HG03159 (cell line): ENCODE data around the gene EIF1.
"Not testable (repeated sequence)": the region's sequence is repeated elsewhere in the genome, so short reads cannot be mapped to it uniquely, and the experiment has no call there.

ENCODE experiments used
- ATAC-seq: cut with Tn5 transposase; IDR thresholded peaks from one replicate; pipeline ENCODE4 v1.9.1; 2021; ENCODE audit warnings: mild to moderate bottlenecking, moderate library complexity; ENCODE audit not compliant: unreplicated experiment

EIF1 gene

DNA sequence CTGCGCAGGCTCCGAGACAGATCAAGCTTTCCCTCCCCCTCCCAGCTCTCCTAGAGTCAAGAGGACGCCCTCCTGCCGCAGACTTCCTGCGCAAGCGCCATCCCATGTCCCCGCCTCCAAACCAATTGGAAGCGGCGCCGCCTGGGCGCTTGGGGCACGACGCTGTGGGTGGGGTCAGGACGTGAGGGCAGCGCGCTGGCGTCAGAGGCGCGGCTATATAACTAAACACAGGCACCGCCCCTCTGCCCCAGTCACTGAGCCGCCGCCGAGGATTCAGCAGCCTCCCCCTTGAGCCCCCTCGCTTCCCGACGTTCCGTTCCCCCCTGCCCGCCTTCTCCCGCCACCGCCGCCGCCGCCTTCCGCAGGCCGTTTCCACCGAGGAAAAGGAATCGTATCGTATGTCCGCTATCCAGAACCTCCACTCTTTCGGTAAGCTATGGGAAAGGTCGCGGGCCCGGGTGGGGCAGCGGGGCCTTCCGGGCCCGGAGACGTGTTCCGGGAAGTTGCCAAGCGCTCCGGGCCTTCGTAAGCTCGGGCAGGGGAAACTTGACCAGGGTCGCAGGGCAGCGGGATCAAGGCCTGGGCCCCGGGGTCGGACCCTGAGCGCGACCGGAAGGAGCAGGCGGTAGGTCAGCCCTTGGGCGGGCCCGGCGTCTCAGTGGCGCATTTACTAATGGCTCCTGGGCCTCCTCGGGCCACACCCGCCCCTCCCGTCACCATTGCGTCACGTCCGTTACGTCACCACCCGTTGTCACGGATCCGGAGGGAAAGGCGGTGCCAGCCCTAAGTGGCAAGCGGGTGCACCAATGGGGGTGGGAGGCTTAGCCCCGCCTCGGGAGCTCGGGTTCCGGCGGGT, at the start of gene EIF1:
TSS of gene EIF1 (plus strand) at position 245 of the 856 bp plus-strand sequence. CDS start at position 399, 154 bp downstream.
- ATAC-seq, result peak; percentile 67

DNA sequence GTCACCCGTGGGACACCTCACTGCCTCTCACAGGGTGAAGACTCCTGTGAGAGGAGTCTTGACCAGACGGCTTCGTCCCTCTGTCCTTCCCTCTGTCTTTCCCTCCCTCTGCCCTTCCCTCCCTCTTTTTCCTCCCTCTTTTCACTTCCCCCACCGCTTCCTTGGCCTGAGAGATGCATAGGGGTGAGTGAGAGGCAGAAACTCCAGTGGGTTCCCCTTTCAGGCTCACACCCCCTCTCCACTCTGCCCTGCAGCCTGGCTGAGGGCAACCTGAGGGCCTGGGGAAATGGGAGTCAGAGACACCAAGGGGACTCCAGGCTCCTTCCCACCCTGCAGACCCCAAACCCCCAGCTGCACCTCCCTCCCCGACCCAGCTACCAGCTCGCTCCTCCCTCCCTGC, 49.7 kb upstream of the EIF1 start:
- ATAC-seq, result no peak

DNA sequence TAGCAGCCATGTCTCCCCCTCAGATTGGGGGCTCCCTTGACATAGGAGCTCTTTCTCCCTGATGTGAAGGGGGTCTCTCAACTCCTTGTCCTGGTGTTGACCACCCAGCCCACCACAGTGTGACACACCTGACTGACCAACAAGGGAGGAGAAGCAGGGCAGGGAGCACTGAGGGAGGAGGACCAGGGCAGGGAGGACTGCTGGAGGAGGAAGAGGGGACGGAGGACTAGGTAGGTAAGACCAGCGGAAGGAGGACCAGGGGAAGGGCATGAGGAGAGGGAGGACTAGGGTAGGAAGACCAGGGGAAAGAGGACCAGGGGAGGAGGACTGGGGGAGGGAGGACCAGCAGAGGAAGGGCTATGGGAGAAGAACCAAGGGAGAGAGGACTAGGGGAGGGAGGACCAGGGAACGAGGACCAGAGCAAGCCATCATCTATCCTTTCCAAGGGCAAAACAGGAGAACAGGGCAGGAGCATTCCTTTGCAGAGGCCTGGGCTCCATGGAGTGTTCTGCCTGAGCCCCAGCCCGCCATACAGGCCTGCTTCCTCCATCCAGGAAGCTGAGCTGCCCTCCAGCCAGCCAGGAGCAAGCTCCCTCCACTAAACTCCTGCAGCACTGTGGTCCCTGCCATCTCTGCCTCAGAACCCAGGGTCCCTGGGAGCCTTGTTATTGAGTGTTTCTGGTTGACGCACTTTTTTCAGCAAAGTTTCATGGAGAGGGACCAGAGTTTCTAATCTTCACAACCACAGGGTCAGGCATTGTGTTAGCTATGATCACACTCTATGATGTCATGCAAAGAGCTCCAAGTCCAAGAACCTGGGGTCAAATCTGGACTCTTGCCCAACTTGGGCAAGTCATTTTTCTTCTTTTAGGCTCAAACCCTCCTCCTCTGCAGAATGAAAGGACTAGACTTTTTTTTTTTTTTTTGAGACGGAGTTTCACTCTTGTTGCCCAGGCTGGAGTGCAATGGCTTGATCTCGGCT, 48.9 kb upstream of the EIF1 start:
- no peak for ATAC-seq

DNA sequence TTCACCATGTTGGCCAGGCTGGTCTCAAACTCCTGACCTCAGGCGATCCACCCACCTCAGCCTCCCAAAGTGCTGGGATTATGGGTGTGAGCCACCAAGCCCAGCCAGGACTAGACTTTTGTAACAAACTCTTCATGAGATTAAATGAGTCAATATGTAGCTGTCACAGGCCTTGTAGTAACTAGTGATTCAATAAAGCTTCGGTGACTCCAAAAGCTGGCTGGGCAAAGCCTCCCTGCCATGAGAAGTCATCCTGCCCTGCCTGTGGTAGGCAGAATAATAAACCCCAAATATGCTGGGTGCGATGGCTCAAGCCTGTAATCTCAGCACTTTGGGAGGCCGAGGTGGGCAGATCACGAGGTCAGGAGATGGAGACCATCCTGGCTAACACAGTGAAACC, 48.1 kb upstream of the EIF1 start:
- not testable (repeated sequence) for ATAC-seq

DNA sequence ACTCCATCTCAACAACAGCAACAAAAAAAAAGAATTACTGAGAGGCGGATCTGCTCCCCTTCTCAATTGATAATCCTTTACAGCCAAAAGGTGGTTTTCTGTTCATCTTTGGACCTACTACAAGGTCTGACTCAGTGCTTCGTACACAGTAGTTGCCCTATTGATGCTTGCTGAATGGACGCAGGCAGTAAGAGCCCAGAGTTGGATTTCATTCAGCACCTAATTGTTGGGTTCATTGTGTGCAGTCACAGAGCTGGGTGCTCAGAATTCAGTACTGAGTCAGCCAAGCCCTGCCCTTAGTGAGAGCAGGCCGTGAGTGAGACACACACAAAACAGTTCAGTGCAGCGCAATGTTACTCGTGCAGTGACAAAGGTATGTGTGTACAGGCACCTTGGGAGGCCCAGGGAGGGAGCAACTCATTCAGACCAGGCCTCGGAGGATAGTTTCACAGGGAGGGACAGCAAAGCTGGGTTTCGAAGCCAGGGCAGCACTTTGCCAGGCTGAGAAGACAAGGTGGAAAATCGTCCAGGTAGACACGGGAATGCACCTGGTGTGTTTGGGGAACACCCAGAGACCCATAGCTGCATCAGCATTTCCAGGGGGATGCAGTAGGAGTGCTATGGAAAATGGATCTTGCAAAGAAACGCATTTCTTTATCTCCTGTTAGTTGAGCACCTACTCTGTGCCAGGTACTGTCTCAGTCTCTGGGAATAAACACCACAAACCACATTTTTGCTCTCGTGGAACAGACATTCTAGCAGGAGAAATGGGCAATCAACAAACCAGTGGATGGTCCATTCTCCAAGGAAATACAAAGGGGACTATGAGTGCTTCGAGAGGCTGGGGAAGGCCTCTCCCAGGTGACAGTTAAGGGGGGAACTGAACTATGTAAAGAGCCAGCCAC, 46.2 kb upstream of the EIF1 start:
- ATAC-seq, result no peak

DNA sequence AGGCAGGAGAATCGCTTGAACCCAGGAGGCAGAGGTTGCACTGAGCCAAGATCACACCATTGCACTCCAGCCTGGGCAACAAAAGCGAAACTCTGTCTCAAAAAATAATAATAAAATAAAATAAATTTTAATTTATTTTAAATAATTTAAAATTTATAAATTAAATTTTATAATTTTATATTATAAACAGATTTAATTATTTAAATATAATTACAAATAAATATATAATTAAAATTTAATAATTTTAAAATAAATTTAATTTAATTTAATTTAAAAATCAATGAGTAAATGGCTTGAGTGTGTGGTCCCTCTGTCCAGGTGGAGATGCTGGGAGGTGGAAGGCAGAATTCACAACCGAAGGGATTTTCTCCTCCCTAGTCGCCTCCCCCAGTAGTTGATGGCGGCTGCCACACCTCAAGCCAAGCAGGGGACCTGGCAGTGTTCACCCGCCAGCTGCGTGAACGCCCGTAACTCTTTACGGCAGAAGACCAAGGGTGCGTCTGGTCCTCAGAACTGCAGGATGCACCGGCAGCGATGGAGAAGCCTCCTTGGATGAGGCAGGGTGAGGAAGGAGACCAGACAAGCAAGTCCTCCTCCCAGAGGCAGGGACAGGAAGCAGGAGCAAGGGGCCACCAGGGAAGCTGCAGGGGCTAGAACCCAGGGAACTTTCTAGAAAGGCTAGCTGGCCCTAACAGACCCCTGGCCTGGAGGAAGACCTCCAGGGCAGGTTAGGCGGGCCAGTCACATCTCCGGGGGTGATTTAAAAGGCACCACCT, 41.5 kb upstream of the EIF1 start:
- no peak for ATAC-seq

DNA sequence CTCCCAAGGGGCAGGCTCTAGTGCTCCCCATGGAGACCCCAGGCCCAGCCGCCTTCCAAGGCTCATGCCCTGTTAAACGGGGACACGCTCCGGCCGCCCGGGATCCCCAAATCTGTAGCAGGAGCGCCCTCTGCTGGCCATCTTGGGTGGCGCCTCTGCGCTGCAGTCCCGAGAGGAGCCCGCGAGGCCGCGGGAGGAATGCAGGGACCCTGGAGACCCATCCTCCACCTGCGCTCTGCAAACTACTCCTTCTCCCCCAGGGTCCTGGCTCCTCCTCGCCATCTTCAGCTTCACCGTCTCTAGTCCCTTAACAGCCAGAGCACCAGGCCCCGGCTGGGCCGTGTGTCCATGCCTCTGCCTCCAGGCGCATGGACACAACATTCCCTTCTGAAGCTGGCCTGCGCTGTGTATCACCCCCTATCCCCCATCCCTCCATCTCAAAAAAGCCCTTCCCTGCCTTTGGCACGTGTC, 40.7 kb upstream of the EIF1 start:
- no peak for ATAC-seq

DNA sequence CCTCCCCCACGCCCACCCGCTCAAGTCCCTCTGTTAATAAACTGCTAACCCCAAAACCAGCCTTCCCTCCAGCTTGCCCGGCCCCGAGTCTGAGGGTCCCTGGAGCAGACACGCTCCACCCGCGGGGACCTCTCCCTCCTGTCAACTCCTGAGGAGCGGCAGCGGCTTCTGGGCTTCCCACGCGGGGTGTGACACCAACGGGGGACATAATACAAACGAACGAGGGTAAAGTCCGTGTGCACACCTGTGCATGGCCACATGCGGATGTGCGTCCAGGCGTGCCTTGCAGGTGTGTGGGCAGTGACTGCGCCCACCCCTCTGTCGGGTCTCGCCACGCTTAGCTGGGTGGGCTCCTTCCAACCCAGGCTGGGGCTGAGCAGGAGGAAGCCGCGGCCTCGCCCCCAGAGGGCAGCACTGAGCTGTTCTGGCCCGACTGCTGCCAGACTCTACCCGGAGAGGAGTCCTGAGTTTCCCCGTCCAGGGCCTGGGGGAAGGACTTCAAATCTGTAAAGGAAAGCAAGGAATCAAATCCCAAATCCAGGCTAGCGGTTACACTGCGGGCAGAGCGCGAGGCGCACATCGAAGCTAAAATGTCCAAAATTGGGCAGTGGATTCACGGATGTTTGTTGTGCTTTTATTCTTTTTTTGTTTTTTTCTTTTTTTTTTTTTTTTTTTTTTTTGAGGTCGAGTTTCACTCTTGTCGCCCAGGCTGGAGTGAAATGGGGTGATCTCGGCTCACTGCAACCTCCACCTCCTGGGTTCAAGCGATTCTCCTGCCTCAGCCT, 40.1 kb upstream of the EIF1 start:
- ATAC-seq, result peak; percentile 63

DNA sequence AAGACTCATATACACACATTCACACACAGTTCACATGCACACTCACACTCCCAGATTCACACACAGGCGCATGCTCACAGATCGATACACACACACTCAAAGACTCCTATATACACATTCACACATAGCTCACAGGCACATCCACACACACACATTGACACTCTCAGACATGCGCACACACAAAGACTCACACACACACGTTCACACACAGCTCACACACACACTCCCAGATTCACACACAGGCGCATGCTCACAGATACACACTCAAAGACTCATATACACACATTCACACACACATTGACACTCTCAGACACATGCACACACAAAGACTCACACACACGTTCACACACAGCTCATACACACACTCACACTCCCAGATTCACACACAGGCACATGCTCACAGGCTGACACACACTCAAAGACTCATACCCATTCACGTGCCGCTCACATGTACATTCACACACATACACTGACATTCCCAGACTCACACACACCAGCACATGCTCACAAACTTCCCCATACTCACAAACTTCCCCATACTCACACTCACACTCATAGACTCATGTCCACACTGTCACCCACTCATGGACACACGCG, 38.7 kb upstream of the EIF1 start:
- ATAC-seq, result no peak

DNA sequence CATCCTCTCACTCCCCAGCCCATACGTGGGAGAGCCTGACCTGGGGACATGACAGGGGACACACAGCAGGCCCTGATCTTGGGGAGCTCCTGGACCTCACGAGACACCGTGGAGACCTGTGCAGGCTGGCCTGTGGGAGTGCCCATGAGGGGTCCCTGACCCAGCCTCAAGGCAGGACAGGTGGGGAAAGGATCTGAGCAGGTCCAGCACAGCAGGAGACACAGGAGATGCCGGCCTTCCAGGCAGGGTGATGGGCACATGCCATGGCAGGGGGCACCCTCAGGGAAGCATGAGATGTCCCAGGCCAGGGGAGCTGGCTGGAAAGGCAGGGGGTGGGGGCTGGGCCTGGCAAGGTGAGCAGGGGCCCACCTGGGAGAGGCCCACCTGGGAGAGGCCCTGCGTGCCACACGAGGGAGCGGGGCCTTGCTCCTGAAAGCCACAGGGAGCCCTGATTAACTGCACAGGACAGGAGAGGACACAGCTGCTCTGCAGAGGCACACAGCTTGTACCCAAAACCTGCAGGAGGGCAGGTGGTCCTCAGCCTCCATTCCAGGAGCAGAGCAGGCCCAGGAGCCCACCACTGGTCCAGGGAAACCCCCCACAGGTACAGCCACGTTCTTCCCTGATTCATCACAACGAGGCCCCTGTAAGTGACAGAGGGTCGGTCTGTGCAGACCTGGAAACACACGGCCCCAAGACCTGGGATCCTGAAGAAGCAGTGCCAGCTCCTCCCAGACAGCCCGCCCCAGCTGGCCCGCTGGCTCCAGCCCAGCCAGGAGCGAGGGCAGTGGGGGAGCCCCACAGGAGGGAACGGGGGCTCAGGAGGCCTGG, 37.7 kb upstream of the EIF1 start:
- no peak for ATAC-seq

DNA sequence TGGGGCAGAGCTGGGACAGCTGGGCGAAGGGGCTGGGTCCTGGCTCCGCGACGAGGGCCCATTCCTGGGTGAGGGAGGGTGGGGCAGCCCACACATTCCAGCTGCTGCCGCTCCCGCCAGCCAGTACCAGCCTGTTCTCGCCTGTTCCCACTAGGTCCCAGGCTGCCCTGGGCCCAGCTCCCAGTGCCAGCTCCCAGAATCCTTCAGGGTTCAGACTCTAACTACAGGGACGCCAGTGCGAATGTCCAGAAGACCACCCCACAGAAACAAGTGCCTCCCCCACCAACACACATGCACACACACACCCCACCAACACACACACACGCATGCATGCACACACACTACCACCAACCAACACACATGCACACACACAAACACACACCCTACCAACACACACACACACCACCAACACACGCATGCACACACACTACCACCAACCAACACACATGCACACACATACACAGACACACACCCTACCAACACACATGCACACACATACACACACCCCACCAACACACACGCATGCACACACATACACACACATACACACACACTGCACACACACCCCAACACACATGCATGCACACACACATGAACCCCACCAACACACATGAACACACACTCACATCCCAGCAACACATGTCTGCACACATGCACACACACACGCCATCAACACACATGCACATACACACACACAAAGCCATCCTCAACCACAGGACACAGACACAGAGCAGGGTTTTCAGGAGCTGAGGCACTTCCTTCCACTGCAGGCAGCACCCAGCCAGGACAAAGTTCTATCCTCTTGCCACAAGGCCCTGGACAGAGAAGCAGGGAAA, 36.8 kb upstream of the EIF1 start:
- ATAC-seq, result no peak

DNA sequence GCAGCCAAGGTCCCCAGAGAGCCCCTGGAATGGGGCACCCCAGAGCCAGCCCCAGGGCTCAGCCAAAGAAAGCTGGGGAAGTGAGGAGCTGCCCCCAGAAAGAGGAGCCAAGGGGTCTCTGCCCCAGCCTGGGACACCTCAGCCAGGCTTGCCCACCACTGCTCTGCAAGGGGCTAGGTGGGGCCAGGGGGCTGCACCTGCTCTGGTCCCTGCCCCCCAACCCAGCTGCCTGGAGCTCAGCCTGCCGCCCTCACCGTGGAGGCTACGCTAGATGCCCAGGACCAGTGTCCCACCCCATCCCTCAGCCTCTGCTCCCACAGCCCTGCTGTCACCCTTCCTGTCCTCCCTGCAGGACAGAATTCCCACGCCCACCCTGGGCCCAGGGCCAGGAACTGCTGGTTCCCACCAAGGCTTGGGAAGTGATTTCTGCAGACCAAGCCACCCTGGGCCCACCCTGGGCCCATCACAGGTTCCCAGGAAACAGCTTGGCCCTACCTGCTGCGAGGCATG, 36.2 kb upstream of the EIF1 start:
- no peak for ATAC-seq

DNA sequence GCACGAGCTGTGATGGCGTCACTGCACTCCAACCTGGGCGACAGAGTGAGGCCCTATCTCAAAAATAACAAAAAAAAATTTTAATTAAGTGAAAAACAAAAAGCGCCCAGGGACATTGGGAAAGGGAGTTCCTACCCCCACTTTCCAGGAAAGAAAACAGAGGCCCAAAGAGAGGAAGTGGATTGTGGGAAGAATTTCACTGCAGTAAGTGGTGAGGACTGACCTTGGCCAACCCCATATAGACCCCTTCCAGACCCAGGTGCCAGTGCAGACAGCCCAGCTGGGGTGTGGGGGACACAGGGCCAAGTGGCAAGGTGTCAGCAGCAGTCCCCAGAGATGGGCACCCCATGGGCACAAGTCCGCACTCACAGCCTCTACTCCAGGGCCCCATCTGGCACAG, 35.3 kb upstream of the EIF1 start:
- no peak for ATAC-seq

DNA sequence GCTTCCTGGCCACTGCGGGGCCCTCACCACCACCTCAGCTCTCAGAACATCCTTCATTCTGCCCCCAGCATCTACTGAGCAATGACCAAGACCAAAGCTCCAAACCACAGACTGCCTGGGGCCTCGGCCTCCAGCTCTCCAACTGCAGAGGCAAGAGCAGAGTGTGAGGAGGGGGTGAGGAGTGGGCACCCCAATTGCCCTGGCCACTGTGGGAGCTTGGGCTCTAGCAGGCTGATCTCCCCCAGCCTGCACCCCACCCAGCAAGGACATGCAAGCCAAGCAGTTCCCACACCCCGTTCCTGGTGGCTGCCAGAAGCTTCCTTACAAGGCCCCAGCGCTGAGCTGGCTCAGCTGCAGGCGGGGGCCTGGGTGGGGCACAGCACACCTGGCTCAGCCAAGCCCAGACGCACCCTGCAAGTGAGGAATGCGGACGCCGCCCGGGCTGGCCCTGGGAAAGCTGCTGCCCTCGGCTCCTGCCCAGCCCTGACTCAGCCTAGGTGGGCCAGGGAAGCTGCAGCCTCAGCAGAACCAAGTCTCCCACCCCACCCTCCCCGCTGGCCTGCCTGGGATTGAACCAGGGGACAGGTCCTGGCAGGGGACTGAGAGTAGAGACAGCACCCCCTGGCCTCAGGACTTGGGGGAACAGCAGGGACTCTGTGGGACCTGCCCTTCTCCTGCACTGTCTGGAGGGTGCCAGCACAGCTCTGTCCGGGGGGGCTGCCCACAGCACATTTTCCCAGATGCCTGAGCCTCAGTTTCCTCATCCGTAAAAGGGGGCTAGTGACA, 34.6 kb upstream of the EIF1 start:
- ATAC-seq, result no peak

DNA sequence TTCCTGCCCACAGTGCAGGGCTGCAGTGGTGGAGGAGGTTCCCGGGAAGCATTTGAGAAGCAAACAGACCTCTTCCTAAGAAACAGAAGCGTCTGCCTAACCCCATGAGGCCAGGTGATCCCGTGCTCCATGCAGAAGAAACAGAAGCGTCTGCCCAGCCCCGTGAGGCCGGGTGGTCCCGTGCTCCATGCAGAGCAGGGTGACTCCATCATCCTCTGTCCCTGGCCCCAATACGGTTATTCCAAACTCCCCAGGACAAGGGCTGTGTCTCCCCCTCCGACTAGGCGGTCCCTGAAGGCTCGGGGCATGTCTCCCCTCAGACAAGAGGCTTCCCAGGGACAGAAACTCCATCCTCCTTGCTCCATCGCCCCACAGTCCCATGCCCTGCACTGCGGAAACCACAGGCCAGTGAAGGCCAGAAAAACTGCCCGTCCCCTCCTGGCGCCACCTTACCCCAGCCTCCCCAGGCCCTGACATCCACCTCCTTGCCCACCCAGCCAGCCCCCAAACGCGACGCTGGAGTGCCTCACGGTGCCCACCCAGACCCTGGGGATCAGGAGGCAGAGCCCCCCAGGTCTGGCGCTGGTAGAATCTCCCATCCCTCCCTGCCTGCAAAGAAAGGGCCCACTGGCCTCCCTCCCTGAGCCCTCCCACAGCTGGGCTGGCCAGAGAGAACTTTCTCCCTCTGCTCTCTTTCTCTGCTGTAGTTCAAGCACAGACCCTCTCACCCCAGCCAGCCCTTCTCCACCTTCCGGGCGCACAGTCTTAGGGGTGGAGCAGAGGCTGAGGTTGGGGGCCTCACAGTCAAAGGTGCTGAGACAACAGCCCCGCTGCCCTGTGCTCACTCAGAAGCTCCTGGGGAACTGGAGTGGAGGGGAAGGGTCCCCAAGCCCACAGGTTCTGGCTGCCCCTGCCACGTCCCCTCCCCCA, 33.7 kb upstream of the EIF1 start:
- ATAC-seq, result no peak
